ENCODE results near the gene FAM9C. TPM values are rescaled to one million over a fixed set of nuclear protein-coding genes. Genes with fewer than 3 reads are reported as not detected.
"Not testable (repeated sequence)": the region's sequence is repeated elsewhere in the genome, so short reads cannot be mapped to it uniquely, and the experiment has no call there.

The FAM9C gene
- polyA plus RNA-seq, 1 donor from 2014 or later = not detected

GRCh38 chrX:13063124-13063523 is 18.7 kb upstream of the FAM9C start:
- Mint-ChIP-seq H3K9me3 (peaks cover 7 to 15% (median 13%) of the 10 kb centered on the region in 3 donors), H3K4me1 (peaks cover 1 to 11% (median 11%) of the 10 kb centered on the region in 3 donors)
- not testable (repeated sequence) for H3K4me3 Mint-ChIP-seq, H3K36me3 Mint-ChIP-seq, H3K27me3 Mint-ChIP-seq, H3K27ac Mint-ChIP-seq

- not testable (repeated sequence) for H3K36me3 Mint-ChIP-seq, H3K27ac Mint-ChIP-seq, H3K27me3 Mint-ChIP-seq, H3K4me3 Mint-ChIP-seq
- H3K4me1 Mint-ChIP-seq = peaks cover 1 to 11% (median 11%) of the 10 kb centered on the region in 3 donors
- H3K9me3 Mint-ChIP-seq = peaks cover 7 to 15% (median 13%) of the 10 kb centered on the region in 3 donors
Observed at GRCh38 chrX:13062331-13062730, 17.9 kb upstream of the FAM9C start.

- Mint-ChIP-seq H3K27ac (peak overlapping the region in 1 of 3 donors; percentile 73), H3K9me3 (peaks cover 7 to 15% (median 13%) of the 10 kb centered on the region in 3 donors), H3K4me1 (peaks cover 1 to 11% (median 6%) of the 10 kb centered on the region in 3 donors)
- not testable (repeated sequence) for H3K4me3 Mint-ChIP-seq, H3K27me3 Mint-ChIP-seq, H3K36me3 Mint-ChIP-seq
Observed at GRCh38 chrX:13061215-13061708, 16.8 kb upstream of the FAM9C start.

- no peak overlapping the region for H3K4me3 Mint-ChIP-seq
- H3K27me3 Mint-ChIP-seq = peaks cover 4% of the 10 kb centered on the region
- no peak overlapping the region for H3K27ac Mint-ChIP-seq
- H3K36me3 Mint-ChIP-seq = peaks cover 1% of the 10 kb centered on the region
- H3K4me1 Mint-ChIP-seq = peaks cover 1 to 16% (median 15%) of the 10 kb centered on the region in 3 donors
- H3K9me3 Mint-ChIP-seq = peaks cover 7 to 15% (median 13%) of the 10 kb centered on the region in 3 donors
Observed at GRCh38 chrX:13059637-13060499, 15.4 kb upstream of the FAM9C start.

GRCh38 chrX:13055486-13055885 is 11.1 kb upstream of the FAM9C start:
- Mint-ChIP-seq H3K4me1 (peaks cover 9 to 39% (median 22%) of the 10 kb centered on the region in 3 donors), H3K4me3 (no peak overlapping the region), H3K36me3 (peaks cover 1% of the 10 kb centered on the region), H3K9me3 (peaks cover 0 to 5% (median 0%) of the 10 kb centered on the region in 3 donors), H3K27me3 (peaks cover 3% of the 10 kb centered on the region), H3K27ac (no peak overlapping the region)

GRCh38 chrX:13053171-13053570 is 8.8 kb upstream of the FAM9C start:
- Mint-ChIP-seq H3K9me3 (no peaks in the 10 kb centered on the region), H3K36me3 (peaks cover 1% of the 10 kb centered on the region), H3K27ac (peak overlapping the region in 1 of 3 donors; percentile 63), H3K27me3 (peaks cover 4% of the 10 kb centered on the region), H3K4me1 (peaks cover 9 to 40% (median 13%) of the 10 kb centered on the region in 3 donors), H3K4me3 (no peak overlapping the region)

GRCh38 chrX:13051529-13052172 is 7.2 kb upstream of the FAM9C start:
- Mint-ChIP-seq H3K27ac (peak overlapping the region; percentile 62 to 91 (median 90)), H3K9me3 (no peaks in the 10 kb centered on the region), H3K4me3 (peak overlapping the region in 3 of 4 donors; percentile 4 to 10 (median 9)), H3K27me3 (peaks cover 4% of the 10 kb centered on the region), H3K36me3 (peaks cover 3% of the 10 kb centered on the region), H3K4me1 (peaks cover 11 to 42% (median 13%) of the 10 kb centered on the region in 3 donors)

GRCh38 chrX:13051167-13051528 is 6.7 kb upstream of the FAM9C start:
- Mint-ChIP-seq H3K36me3 (peaks cover 3% of the 10 kb centered on the region), H3K27ac (peak overlapping the region; percentile 62 to 91 (median 90)), H3K9me3 (no peaks in the 10 kb centered on the region), H3K27me3 (peaks cover 4% of the 10 kb centered on the region), H3K4me3 (peak overlapping the region in 2 of 4 donors; percentile 4 to 58), H3K4me1 (peaks cover 11 to 45% (median 13%) of the 10 kb centered on the region in 3 donors)

GRCh38 chrX:13050151-13050550 is 5.7 kb upstream of the FAM9C start:
- H3K36me3 Mint-ChIP-seq = peaks cover 3% of the 10 kb centered on the region
- H3K27ac Mint-ChIP-seq = peak overlapping the region in 1 of 3 donors; percentile 91
- H3K27me3 Mint-ChIP-seq = peaks cover 4% of the 10 kb centered on the region
- H3K9me3 Mint-ChIP-seq = no peaks in the 10 kb centered on the region
- H3K4me3 Mint-ChIP-seq = peak overlapping the region in 1 of 4 donors; percentile 39
- peaks cover 11 to 40% (median 13%) of the 10 kb centered on the region in 3 donors for H3K4me1 Mint-ChIP-seq

GRCh38 chrX:13048280-13048679 is 3.9 kb upstream of the FAM9C start:
- H3K27me3 Mint-ChIP-seq = peaks cover 5% of the 10 kb centered on the region
- no peaks in the 10 kb centered on the region for H3K9me3 Mint-ChIP-seq
- peaks cover 3% of the 10 kb centered on the region for H3K36me3 Mint-ChIP-seq
- no peak overlapping the region for H3K4me3 Mint-ChIP-seq
- peaks cover 7 to 31% (median 11%) of the 10 kb centered on the region in 3 donors for H3K4me1 Mint-ChIP-seq
- no peak overlapping the region for H3K27ac Mint-ChIP-seq

- H3K27ac Mint-ChIP-seq = no peak overlapping the region
- peaks cover 3% of the 10 kb centered on the region for H3K36me3 Mint-ChIP-seq
- H3K4me3 Mint-ChIP-seq = no peak overlapping the region
- peaks cover 5% of the 10 kb centered on the region for H3K27me3 Mint-ChIP-seq
- H3K9me3 Mint-ChIP-seq = no peaks in the 10 kb centered on the region
- H3K4me1 Mint-ChIP-seq = peaks cover 7 to 29% (median 11%) of the 10 kb centered on the region in 3 donors
Observed at GRCh38 chrX:13047759-13048158, 3.3 kb upstream of the FAM9C start.

- peaks cover 3% of the 10 kb centered on the region for H3K36me3 Mint-ChIP-seq
- H3K9me3 Mint-ChIP-seq = no peaks in the 10 kb centered on the region
- H3K27me3 Mint-ChIP-seq = peaks cover 3% of the 10 kb centered on the region
- no peak overlapping the region for H3K4me3 Mint-ChIP-seq
- H3K4me1 Mint-ChIP-seq = peaks cover 2 to 21% (median 3%) of the 10 kb centered on the region in 3 donors
- H3K27ac Mint-ChIP-seq = no peak overlapping the region
Observed at GRCh38 chrX:13046141-13046855, 1.9 kb upstream of the FAM9C start.

GRCh38 chrX:13043938-13044337 is 482 bp downstream of the FAM9C start:
- H3K9me3 Mint-ChIP-seq = no peaks in the 10 kb centered on the region
- H3K4me3 Mint-ChIP-seq = no peak overlapping the region
- peaks cover 0 to 12% (median 2%) of the 10 kb centered on the region in 3 donors for H3K4me1 Mint-ChIP-seq
- H3K27ac Mint-ChIP-seq = no peak overlapping the region
- peaks cover 3% of the 10 kb centered on the region for H3K27me3 Mint-ChIP-seq
- H3K36me3 Mint-ChIP-seq = peaks cover 1% of the 10 kb centered on the region

GRCh38 chrX:13043138-13043537 is 1.3 kb downstream of the FAM9C start:
- peaks cover 0 to 15% (median 2%) of the 10 kb centered on the region in 3 donors for H3K4me1 Mint-ChIP-seq
- H3K27me3 Mint-ChIP-seq = peaks cover 1% of the 10 kb centered on the region
- no peak overlapping the region for H3K27ac Mint-ChIP-seq

More at GRCh38 chrX:13043138-13043537, 1.3 kb downstream of the FAM9C start:
- peaks cover 1% of the 10 kb centered on the region for H3K36me3 Mint-ChIP-seq
- no peak overlapping the region for H3K4me3 Mint-ChIP-seq
- no peaks in the 10 kb centered on the region for H3K9me3 Mint-ChIP-seq
